Nephron progenitor cell (in vitro differentiated cells): ENCODE results near the gene SPOP.
A peak's percentile ranks its signal among the peaks of the same experiment; 100 is the strongest.

ENCODE experiments used
- DNase-seq: peaks from one replicate; pipeline ENCODE4 v3.0.0; 2021
- H3K27ac Mint-ChIP-seq: 2 replicates; pipeline ENCODE4 v1.8.0; 2021; ENCODE audit warnings: mild to moderate bottlenecking, moderate library complexity, mixed read lengths
- H3K27me3 Mint-ChIP-seq: 2 replicates; pipeline ENCODE4 v1.8.0; 2021; ENCODE audit warnings: mild to moderate bottlenecking, low read depth, mixed read lengths; ENCODE audit not compliant: poor library complexity
- H3K36me3 Mint-ChIP-seq: 2 replicates; pipeline ENCODE4 v1.8.0; 2021; ENCODE audit warnings: low read depth, mixed read lengths
- H3K4me1 Mint-ChIP-seq: 2 replicates; pipeline ENCODE4 v1.8.0; 2021; ENCODE audit warnings: mixed read lengths
- H3K4me3 Mint-ChIP-seq: 2 replicates; pipeline ENCODE4 v1.8.0; 2021; ENCODE audit warnings: mild to moderate bottlenecking, moderate library complexity, mixed read lengths
- H3K9me3 Mint-ChIP-seq: 2 replicates; pipeline ENCODE4 v1.8.0; 2021; ENCODE audit warnings: mild to moderate bottlenecking, moderate library complexity, mixed read lengths
- TF ChIP-seq, protein P1 (sequence below): fragments of 200-600 bp; sonication (generic); IDR thresholded peaks from 2 replicates; pipeline ENCODE4 v1.5.0; 2021; ENCODE audit warnings: antibody characterized with exemption

Gene SPOP

DNA sequence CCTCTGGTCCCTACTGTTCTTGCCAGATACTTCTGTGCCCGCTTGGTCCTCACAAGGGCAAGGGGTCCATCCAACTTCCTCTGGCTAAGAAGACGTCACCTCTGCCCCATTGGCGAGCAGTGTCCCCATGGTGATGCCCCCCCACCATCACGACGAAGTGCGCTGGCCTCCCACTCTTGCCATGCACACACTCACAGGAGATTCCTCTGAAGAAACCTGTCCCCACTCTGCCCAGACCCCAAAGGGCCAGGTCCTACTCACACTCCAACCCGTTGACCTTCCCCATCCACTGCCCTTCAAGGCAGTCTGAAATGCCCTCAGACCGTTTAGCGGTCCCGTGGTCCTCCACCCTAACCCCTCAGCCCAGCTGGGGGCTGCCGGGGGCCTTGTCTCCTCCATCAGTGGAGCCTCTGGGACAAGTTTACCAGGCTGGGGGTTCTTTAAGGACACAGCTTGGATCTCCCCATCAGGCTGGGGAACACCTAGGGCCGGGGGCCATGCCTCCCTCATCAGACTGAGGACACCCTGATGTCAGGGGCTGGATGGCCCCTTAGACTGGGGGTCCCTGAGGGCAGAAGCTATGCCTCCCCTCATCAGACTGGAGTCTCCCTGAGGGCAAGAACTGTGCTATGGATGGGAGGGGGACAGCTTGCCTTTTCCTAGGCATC lies 95.7 kb downstream of the SPOP start:
- Mint-ChIP-seq H3K27me3 (peaks cover 5% of the 10 kb centered on the region), H3K36me3 (no peaks in the 10 kb centered on the region), H3K4me1 (peaks cover 20% of the 10 kb centered on the region), H3K9me3 (no peaks in the 10 kb centered on the region), H3K27ac (peak overlapping the region; percentile 58), H3K4me3 (no peak overlapping the region)
- TF ChIP-seq, protein P1, sequence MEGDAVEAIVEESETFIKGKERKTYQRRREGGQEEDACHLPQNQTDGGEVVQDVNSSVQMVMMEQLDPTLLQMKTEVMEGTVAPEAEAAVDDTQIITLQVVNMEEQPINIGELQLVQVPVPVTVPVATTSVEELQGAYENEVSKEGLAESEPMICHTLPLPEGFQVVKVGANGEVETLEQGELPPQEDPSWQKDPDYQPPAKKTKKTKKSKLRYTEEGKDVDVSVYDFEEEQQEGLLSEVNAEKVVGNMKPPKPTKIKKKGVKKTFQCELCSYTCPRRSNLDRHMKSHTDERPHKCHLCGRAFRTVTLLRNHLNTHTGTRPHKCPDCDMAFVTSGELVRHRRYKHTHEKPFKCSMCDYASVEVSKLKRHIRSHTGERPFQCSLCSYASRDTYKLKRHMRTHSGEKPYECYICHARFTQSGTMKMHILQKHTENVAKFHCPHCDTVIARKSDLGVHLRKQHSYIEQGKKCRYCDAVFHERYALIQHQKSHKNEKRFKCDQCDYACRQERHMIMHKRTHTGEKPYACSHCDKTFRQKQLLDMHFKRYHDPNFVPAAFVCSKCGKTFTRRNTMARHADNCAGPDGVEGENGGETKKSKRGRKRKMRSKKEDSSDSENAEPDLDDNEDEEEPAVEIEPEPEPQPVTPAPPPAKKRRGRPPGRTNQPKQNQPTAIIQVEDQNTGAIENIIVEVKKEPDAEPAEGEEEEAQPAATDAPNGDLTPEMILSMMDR, result no peak
- no peak for DNase-seq

DNA sequence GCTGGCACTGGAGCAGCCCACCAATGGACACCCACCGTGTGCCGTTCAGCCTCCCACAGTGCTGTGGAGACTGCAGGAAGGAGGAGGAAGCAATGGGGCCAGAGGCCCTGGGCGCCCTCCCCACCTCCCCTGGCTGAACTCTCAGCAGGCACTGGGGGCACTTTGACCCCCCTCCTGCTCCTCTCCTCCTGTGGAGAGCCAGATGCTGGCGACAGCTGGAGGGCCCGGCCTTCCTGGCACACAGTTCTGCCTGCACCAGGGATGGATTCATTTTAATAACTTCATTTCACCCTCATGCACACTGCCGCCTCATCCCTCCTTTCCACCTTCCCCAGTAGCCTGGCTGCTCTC lies 96.3 kb downstream of the SPOP start:
- H3K27ac Mint-ChIP-seq, result peak overlapping the region; percentile 58
- H3K36me3 Mint-ChIP-seq, result no peaks in the 10 kb centered on the region
- no peak for DNase-seq
- TF ChIP-seq, protein P1, result no peak
- no peaks in the 10 kb centered on the region for H3K9me3 Mint-ChIP-seq
- peaks cover 9% of the 10 kb centered on the region for H3K27me3 Mint-ChIP-seq
- peaks cover 24% of the 10 kb centered on the region for H3K4me1 Mint-ChIP-seq
- no peak overlapping the region for H3K4me3 Mint-ChIP-seq

DNA sequence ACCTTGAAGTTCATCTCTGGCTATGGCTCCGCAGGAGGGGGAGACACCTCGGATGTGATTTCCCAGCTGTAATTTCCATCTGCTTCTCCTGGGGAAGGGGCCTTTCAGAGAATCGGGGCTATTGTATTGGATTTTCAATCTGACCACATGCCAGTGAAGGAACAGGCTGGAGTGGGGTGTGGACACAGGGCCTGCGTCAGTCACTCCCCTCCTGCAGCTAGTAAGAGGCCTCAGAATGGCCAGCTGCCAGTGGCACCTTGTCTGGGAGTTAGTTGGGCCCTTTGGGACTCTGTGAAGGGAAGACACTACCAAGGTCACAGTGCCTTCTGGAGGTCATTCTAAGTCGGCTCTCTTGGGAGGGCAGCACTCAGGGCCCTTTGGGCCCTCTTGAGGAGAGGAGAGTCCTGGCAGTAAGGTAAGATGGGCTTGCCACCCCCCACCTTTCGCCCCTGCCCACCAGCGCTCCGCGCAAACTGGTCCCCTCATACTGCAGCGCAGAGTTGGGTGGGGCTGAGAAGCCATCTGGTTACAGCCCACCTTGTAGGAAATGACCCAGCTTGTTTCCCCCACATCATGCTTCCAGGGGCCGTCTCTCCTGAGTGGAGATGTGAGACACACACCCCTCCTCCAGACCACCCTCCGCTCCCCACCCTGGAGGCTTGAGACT lies 96.8 kb downstream of the SPOP start:
- TF ChIP-seq, protein P1, result no peak
- H3K9me3 Mint-ChIP-seq, result no peaks in the 10 kb centered on the region
- H3K4me1 Mint-ChIP-seq, result peaks cover 24% of the 10 kb centered on the region
- peaks cover 9% of the 10 kb centered on the region for H3K27me3 Mint-ChIP-seq
- no peak overlapping the region for H3K4me3 Mint-ChIP-seq
- DNase-seq, result no peak
- H3K27ac Mint-ChIP-seq, result no peak overlapping the region
- no peaks in the 10 kb centered on the region for H3K36me3 Mint-ChIP-seq

DNA sequence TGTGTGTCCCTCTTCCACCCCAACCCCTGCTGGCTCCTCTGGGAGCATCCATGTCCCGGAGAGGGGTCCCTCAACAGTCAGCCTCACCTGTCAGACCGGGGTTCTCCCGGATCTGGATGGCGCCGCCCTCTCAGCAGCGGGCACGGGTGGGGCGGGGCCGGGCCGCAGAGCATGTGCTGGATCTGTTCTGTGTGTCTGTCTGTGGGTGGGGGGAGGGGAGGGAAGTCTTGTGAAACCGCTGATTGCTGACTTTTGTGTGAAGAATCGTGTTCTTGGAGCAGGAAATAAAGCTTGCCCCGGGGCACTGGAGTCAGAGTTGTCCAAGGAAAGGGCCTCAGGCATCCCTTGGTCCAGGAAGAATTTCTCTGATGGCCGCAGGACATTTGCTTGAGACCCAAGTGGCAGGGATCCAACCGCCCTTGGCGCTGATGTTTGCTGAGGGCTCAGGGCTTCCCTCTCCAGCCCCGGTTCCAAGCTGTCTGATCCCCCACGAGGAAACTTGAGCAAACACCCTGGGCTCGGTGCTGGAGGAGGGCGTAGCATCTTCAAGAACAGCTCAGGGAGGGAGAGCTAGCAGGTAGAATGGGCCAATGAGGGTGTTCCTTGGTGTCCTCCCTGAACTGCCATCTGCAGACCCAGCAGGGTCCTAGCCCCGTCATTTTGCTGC lies 97.7 kb downstream of the SPOP start:
- TF ChIP-seq, protein P1, result no peak
- Mint-ChIP-seq H3K27me3 (peaks cover 12% of the 10 kb centered on the region), H3K36me3 (no peaks in the 10 kb centered on the region), H3K9me3 (no peaks in the 10 kb centered on the region), H3K4me3 (no peak overlapping the region), H3K27ac (no peak overlapping the region), H3K4me1 (peaks cover 24% of the 10 kb centered on the region)
- DNase-seq, result no peak

DNA sequence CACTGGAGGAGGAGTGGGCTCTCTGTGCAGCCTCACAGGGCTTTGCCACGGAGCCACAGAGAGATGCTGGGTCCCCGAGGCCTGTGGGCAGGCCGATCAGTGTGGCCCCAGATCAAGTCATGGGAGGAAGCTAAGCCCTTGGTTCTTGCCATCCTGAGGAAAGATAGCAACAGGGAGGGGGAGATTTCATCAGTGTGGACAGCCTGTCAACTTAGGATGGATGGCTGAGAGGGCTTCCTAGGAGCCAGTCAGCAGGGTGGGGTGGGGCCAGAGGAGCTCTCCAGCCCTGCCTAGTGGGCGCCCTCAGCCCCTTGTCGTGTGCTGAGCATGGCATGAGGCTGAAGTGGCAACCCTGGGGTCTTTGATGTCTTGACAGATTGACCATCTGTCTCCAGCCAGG lies 98.4 kb downstream of the SPOP start:
- no peaks in the 10 kb centered on the region for H3K9me3 Mint-ChIP-seq

More for the DNA sequence above, 98.4 kb downstream of the SPOP start:
- H3K36me3 Mint-ChIP-seq, result no peaks in the 10 kb centered on the region
- no peak for DNase-seq
- peaks cover 24% of the 10 kb centered on the region for H3K4me1 Mint-ChIP-seq
- no peak overlapping the region for H3K4me3 Mint-ChIP-seq
- peaks cover 17% of the 10 kb centered on the region for H3K27me3 Mint-ChIP-seq
- no peak overlapping the region for H3K27ac Mint-ChIP-seq
- TF ChIP-seq, protein P1, result no peak
